Measurements from ENCODE around the gene TRPM3.

The TRPM3 gene

DNA sequence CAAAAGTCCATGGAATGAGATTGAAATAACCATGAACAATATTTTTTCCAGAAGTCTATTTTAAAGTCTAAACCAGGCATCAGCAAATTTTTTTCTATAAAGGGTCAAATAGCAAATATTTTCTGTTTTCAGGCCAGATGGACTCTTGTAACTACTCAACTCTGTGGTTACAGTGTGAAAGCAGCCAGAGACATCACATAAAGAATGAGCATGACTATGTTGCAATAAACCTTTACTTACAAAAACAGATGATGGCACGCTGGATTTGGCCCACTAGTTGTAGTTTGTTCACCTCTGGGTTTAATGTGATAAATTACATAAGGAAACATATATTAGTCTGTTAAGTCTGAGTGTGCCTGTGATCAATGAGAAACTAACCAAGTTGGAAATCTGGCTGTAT is 319.2 kb downstream of the TRPM3 start:
- POLR2A ChIA-PET = no interaction called here
- no peak overlapping the region for H3K4me3 ChIP-seq (ENCODE audit: low read depth, low read length)
- TF ChIP-seq, protein P1, sequence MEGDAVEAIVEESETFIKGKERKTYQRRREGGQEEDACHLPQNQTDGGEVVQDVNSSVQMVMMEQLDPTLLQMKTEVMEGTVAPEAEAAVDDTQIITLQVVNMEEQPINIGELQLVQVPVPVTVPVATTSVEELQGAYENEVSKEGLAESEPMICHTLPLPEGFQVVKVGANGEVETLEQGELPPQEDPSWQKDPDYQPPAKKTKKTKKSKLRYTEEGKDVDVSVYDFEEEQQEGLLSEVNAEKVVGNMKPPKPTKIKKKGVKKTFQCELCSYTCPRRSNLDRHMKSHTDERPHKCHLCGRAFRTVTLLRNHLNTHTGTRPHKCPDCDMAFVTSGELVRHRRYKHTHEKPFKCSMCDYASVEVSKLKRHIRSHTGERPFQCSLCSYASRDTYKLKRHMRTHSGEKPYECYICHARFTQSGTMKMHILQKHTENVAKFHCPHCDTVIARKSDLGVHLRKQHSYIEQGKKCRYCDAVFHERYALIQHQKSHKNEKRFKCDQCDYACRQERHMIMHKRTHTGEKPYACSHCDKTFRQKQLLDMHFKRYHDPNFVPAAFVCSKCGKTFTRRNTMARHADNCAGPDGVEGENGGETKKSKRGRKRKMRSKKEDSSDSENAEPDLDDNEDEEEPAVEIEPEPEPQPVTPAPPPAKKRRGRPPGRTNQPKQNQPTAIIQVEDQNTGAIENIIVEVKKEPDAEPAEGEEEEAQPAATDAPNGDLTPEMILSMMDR (IDR thresholded peaks at IDR 0.05; ENCODE audit: insufficient read depth, low read length, missing control alignments) = no peak
- CTCF ChIA-PET = no interaction called here
- peak; percentile 37 for DNase-seq (ENCODE audit: low read depth, low spot score)

DNA sequence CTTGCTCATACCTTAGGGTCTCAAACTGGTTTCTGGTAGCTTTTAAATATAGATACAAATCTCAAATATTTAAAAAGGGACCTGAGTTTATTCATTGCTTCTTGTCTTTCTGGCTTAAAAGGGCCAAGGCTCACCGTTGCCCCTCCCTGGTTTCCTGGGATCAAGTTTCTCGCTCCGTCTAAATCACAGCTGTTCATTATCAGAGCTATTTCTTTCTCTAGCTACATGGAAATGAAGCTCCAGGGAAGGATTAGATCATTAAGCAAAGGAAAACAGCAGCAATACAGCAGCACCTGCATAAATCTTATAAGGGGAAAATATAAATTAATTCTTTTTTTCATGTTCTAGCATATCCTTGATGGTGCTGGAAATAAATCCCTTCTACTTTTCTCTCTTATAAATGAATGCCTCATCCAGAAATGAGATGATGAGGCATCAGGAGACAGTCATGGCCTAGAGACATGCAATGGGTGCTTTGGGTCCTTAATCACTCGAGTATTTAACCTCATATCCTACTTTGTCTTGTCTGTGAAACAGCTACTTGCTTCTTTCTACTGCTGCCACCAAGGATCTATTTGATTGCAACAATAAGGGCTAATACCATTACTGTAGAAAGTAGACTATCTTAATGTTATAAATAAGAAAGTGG is 320.1 kb downstream of the TRPM3 start:
- no peak overlapping the region for H3K4me3 ChIP-seq (ENCODE audit: low read depth, low read length)
- ChIA-PET CTCF (no interaction called here), POLR2A (no interaction called here)
- TF ChIP-seq, protein P1 (IDR thresholded peaks at IDR 0.05; ENCODE audit: insufficient read depth, low read length, missing control alignments) = no peak
- no peak for DNase-seq (ENCODE audit: low read depth, low spot score)

DNA sequence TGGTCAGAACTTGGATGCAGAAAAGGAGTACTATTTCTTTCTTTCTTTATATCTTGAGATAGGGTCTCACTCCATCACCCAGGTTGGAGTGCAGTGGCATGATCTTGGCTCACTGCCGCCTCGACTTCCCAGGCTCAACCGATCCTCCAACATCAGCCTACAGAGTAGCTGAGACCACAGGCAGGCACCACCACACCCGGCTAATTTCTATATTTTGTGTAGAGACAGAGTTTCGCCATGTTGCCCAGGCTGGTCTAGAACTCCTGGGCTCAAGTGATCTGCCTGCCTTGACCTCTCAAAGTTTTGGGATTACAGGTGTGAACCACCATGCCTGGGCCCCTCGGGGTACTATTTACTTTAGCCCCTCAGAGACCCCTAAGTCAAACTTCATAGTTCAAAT is 323.4 kb downstream of the TRPM3 start:
- TF ChIP-seq, protein P1 (IDR thresholded peaks at IDR 0.05; ENCODE audit: insufficient read depth, low read length, missing control alignments) = no peak
- DNase-seq (ENCODE audit: low read depth, low spot score) = no peak
- ChIA-PET POLR2A (no interaction called here), CTCF (interaction anchor here (0.6 kb wide), 1 partner anchor 64 kb away, joined by 3 read pairs; no protein-coding TSS in a partner anchor)
- H3K4me3 ChIP-seq (ENCODE audit: low read depth, low read length) = no peak overlapping the region

DNA sequence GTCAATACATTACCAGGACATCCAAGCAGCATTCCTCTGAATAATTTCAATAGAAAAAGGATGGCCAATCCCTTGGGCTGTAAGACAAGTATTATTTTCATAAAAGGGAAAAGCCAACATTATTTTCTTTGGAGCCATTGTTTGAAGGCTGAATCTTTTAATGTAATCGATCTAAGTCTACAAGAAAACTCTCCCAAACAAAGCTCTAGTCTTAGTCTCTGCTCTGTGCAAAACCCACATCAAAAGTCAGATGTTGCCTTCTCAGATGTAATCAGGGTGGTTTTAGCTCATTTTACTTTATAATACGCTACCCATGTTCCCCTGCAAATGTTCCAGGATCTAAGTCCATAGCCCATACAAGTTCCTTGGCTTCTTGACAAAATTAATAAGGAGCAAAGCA is 325.6 kb downstream of the TRPM3 start:
- H3K4me3 ChIP-seq (ENCODE audit: low read depth, low read length) = no peak overlapping the region
- ChIA-PET CTCF (no interaction called here), POLR2A (no interaction called here)
- TF ChIP-seq, protein P1 (IDR thresholded peaks at IDR 0.05; ENCODE audit: insufficient read depth, low read length, missing control alignments) = no peak
- no peak for DNase-seq (ENCODE audit: low read depth, low spot score)

DNA sequence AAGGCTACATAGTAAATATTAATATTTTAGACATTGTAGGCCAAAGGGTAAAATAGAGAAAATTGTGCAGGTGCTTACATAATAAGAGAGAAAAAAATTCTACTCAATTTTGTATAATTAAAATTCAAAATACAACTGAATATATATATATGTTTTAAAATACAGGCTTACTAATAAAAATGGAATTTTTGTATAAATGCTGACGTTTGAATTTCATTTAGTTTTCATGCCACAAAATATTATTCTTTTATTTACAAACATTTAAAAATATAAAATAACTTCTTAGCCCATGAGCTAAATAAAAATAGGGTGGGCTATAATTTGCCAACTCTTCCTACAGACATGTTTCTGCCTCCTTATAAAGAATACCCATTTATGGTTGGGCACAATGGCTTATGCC is 328.6 kb downstream of the TRPM3 start:
- H3K4me3 ChIP-seq (ENCODE audit: low read depth, low read length) = no peak overlapping the region
- POLR2A ChIA-PET = no interaction called here
- DNase-seq (ENCODE audit: low read depth, low spot score) = no peak
- TF ChIP-seq, protein P1 (IDR thresholded peaks at IDR 0.05; ENCODE audit: insufficient read depth, low read length, missing control alignments) = no peak
- CTCF ChIA-PET = no interaction called here

DNA sequence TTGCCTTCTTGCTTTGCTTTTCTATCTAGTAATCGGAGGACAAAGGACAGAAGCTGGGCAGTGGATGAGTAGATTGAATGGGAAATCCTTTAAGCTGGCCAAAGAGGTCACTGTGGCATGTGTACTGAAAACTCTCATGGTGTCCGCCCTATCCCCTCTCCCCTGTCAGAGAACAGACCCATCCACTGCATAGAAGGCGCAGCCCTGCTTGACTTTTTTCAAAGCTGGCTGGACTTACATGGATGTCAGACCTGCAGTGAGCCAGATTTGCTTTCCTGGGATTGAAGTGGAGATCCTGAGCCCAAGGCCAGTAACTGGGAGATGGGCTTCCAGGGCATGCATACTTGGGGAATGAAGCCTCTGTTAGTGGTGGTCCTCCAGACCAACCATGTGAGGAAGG is 329.5 kb downstream of the TRPM3 start:
- POLR2A ChIA-PET = no interaction called here

More for the DNA sequence above, 329.5 kb downstream of the TRPM3 start:
- no peak for DNase-seq (ENCODE audit: low read depth, low spot score)
- no peak overlapping the region for H3K4me3 ChIP-seq (ENCODE audit: low read depth, low read length)
- CTCF ChIA-PET = no interaction called here
- TF ChIP-seq, protein P1 (IDR thresholded peaks at IDR 0.05; ENCODE audit: insufficient read depth, low read length, missing control alignments) = no peak
